GM18502 (cell line): ENCODE measurements around the gene ZNF75A.

Source experiments
- ATAC-seq: cut with Tn5 transposase; IDR thresholded peaks from one replicate; pipeline ENCODE4 v1.9.1; 2021; ENCODE audit warnings: mild to moderate bottlenecking; ENCODE audit not compliant: unreplicated experiment, poor library complexity

ZNF75A gene

DNA sequence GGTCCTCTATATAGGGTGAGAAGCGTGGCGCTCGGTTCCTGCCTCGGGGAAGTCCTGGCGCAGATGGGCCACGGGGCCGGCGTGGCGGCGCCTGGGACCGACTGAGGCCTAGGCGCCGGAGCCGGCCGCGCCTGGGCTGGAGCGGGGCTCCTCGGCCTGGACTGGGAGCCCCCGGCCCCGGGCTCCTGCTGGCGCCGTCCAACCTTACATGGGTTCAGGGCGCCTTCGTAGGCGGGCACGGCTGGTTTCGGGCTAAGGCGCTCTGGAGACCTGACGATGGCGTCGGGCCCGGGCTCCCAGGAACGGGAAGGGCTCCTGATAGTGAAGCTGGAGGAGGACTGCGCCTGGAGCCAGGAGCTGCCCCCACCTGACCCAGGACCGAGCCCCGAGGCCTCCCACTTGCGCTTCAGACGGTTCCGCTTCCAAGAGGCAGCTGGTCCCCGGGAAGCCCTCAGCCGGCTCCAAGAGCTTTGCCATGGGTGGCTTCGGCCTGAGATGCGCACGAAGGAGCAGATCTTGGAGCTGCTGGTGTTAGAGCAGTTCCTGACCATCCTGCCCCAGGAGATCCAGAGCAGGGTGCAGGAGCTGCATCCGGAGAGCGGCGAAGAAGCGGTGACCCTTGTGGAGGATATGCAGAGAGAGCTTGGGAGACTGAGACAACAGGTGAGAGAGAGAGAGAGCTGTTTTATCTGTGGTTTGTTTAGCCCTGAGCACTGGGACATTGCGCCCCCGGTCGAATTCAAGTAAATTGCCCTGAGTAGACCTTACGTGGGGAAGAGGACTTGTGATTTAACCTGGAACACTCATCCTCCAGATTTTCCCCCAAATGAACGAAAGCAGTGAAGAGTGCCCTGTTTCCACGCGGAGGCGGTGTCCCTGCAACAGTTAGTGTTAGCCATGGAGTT is 21.5 kb upstream of the ZNF75A start:
- ATAC-seq: no peak

DNA sequence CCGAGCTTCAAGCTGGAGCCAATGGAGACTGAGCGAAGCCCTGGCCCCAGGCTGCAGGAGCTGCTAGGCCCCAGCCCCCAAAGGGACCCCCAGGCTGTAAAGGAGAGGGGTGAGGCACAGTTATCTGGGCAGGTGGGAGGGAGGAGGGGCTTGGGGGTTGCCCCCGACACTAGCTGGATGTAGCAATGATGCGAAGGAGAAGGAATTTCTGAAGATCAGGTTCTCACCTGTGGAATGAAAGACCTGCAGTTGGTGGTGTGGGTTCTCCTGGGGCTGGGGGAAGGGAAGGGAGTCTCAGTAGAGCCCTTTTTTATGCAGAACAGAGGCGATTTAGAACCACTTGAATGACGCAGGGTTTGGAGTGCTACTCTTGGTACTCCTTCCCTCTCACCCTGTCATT is 20.2 kb upstream of the ZNF75A start:
- ATAC-seq: no peak

DNA sequence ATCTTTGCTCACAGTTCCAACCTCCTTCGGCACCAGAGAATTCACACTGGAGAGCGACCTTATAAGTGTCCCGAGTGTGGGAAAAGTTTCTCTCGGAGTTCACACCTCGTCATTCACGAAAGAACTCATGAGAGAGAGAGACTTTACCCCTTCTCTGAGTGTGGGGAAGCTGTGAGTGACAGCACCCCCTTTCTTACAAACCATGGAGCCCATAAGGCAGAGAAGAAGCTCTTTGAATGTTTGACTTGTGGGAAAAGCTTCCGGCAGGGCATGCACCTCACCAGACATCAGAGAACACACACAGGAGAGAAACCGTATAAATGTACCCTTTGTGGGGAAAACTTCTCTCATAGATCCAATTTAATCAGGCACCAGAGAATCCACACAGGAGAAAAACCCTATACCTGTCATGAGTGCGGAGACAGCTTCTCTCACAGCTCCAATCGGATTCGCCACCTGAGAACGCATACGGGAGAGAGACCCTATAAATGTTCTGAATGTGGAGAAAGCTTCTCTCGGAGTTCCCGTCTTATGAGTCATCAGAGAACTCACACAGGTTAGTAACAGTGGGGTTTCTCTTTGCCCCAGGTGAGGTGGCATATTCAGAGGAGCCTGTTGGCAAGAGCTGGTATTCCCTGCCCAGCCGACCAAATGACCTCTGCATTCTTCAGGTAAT is 15.2 kb upstream of the ZNF75A start:
- ATAC-seq: no peak

DNA sequence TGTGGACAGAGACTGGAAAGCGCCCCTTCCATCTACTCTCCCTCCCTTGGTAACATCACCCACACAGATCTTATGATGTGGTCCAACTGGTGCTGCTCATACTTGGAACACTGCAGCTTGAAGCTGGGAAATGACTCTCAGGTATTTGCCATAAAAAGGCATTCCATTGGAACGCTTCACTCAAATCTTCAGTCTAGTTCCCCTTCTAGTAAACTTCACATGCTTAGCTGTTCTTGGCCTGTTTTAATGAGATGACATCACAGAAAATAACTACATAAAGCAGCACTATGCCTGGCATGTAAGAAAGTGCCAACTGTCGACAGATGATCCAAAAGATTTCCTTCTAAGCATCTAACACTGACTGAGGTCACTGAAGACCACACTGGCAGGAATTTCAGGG is 12.7 kb upstream of the ZNF75A start:
- no peak for ATAC-seq

DNA sequence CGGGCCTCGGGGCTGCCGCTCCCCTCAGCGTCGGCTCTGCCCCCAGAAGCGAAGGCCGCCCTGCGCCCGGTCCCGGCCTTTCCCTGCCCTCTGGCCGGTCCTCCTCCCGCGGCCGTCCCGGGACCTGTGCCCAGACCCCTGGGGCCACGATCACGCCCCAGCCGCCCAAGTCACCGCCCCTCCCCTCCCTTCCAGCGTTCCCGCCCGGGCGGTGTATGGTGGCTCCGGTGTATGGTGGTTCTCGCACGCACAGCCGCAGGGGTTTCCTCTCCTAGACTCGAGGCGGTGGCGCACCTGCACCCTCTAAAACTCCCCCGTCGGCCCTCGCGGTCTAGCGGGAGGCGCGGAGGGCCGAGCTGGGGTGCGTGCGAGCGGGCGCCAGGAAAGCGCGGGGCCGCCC is 10.1 kb upstream of the ZNF75A start:
- no peak for ATAC-seq

DNA sequence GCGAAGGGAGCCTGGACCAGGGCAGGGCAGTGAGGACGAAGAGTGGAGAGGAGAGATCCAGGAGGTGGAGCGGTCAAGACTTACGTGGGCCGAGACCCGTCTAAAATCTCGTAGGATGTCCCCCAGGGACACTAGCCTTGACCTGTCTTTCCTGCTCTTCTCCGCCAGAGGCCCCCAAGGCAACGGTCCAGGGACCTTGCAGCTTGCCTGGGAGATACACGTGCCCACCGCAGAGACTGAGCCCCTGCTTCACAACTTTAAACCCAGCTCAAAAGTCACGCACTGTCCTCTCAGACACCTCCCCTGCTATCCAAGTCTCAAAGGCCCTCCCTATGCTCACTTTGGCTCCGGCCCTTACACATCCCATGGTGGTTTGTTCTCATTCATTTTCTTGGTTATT is 9.5 kb upstream of the ZNF75A start:
- no peak for ATAC-seq

DNA sequence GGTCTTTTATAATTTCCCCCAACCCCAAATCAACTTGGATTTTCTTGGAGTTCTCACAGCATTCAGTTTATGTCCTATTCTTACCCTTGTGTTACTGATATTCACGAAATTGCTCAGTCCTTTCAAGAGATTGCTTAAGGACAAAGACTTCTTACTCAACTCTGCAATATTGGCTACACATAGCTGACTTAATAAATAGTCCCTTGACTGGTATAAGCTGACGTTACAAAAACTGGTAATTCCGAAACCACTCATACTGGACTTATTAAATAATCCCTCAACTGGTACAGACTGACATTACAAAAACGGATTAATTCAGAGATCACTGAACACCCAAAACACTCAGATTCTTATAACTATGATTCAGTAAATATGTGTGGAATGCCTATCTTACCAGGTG is 927 bp upstream of the ZNF75A start:
- no peak for ATAC-seq

DNA sequence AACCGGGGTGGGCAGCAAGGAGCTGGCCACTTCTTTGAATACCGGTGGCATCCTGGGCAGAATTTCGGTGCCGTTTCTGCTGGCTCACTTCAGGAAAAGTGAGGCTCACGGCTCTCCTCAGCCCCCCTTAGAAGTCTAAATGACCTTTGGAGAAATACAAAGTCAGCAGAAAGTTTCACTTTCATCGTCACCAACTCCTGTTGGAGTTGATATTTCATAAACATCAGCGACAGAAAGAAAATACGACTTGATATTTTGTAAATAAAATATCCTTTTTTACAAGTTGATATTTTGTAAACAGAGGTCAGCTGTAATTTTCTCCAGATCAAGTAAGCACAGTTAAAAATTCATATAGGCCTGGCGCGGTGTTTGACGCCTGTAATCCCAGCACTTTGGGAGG is 781 bp downstream of the ZNF75A start:
- no peak for ATAC-seq

DNA sequence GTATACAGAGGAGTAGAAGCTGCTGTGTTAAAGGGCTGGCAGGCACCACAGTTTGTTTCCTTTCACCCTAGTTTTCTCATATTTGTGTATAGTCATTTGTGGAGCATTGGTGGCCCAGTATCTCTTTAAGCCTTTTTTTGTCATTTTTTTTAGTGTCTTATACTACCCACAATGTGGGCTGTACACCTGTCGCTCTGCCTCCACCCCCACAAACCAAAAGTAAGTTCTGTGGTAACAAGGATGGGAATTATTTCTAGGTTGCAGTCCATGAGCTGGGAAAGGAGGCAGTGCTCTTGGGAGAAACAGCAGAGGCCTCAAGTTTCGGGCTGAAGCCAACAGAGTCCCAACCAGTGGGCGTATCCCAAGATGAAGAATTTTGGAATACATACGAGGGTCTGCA is 6.2 kb downstream of the ZNF75A start:
- ATAC-seq: no peak

DNA sequence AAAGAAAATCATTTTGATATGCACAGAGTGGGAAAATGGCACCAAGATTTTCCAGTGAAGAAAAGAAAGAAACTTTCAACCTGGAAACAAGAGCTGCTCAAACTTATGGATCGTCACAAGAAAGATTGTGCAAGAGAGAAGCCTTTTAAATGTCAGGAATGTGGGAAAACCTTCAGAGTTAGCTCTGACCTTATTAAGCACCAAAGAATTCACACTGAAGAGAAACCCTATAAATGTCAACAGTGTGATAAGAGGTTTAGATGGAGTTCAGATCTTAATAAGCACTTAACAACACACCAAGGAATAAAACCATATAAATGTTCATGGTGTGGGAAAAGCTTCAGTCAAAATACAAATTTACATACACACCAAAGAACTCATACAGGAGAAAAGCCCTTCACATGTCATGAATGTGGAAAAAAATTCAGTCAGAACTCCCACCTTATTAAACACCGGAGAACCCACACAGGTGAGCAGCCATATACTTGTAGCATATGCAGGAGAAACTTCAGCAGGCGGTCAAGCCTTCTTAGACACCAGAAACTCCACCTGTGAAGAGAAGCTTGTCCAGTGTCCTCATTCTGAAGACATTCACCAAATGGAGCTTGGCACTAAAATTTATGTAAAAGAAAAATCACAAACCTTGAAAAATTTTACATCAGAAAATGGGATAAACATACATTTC is 12.2 kb downstream of the ZNF75A start:
- no peak for ATAC-seq

DNA sequence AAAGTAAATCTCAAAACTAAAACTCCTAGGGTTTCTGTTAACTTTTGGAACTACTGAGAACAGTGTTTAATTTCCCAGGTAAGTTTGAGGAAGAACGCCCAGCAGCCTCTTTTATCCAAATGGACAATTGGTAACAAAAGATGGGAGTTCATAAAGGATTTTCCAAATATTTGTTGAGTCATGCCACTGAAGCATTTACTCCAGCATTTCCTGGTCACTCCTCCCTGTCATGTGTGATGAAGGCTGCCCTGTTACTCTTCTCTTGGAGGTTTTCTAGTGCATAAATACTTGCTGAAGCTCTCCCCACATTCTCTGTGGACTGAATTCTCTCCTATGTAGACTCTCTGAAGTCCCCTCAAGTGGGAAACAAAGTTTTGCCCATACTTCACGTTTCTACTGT is 16.5 kb downstream of the ZNF75A start:
- ATAC-seq: no peak

DNA sequence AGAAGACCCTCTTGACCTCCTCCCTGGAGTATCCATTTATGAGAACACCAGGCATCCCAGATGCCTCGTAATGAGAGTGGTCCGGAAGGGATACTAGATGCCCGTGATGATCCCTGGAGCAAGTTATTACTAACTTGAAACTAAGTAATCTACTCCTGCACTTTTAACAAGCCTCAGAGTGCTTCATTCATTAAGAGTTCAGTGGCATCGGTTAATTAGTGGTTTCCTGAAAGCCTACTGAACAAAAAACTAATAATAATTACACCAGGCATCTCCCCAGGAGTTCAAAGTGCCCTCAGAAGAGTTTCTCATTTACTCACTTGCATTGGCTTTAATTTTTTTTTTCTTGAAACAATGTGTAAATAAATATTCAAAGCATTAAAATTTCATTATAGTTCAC is 22.2 kb downstream of the ZNF75A start:
- ATAC-seq: no peak

DNA sequence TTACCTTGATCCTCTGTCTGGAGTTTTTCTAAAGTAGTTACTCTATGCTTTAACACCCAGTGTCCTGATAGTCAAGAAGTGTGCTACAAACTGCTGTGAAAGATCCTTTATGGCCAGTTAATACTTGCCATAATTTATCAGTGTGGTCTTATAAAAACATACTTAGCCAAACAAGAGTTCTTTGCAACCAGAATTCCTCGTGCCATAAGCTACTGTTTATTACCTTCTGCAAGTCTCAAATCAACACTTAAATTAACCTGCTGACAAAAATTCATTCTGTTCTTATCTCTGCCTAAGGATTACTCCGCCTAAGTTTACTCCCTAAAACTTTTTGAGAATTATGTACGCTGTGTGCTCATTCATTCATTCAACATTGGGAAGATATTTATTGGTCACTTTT is 22.8 kb downstream of the ZNF75A start:
- no peak for ATAC-seq

DNA sequence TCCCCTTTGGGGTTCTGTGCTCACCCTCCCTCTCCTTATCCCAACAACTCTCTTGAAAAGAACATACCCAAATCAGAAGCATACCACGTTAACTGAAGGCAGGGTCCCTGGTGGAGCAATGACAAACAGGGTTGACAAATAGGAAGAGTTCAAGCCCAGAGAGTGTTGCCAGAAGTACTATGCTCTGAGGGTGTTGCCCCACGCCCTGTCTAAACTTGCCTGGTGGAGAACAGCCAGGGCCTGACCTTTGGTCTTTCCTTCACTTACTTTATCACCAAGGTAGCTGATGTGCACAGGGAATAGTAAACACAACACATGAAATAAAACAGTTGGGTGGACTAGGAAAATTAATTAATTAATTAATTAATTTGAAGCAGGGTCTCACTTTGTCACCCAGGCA is 23.3 kb downstream of the ZNF75A start:
- ATAC-seq: no peak

DNA sequence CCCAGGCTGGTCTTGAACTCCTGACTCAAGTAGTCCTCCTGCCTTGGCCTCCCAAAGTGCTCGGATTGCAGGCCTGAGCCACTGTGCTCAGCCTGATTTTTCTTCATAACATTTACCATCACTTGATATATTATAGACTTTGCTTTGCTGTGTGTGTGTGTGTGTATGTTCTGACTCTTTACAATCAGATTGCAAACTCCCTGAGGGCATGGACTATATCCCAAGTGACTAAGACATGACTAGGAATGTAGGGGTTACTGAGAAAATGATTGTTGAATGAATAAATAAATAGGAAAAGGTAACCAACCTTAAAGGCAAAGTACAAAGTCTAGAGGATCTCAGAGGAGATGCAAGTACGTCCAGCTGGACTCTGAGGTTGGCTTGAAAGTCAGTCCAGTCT is 40.7 kb downstream of the ZNF75A start:
- ATAC-seq: no peak

DNA sequence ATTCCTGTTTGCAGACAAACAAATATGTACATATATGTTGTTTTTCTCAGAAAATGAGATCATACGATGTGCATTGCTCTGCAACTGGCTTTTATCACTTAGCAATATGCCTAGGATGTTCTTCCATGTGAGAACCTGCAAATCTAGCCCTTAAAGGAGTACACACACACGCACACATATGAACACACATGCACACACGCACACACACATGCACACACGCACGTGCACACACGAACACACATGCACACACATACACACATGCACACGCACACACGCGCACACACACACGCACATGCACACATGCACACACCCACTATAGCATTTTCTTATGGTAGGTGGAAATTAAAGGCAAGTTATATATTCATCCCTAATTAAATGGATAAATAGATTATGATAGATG is 42.3 kb downstream of the ZNF75A start:
- no peak for ATAC-seq

DNA sequence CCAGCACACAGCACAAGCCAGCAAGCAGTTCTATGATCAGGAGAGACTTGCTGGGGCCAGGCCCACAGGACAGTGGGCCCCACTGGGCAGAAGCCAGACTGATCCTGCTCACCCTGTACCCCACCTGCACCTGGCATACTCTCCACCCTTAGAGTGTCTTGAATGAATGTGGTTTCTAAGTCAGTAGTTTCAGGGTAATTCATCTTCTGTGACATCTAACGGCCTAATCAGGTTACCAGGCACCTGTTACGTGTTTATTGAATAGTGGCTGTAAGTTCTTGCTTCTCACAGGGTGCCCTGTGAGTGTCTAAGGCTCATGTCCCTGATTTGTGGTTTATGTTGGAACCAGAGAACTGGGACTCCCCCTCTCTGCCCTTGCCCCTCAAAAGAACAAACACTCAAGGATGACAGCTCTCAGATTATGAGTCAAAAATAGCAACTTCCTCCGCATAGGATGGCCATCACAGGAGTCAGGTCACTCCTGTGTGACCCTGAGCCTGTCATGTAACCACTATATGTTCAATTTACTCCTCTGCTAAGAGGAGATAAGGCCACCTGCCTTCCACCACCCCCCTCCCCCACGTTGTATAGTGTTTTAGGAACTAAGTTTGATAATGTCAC is 43.4 kb downstream of the ZNF75A start:
- no peak for ATAC-seq

DNA sequence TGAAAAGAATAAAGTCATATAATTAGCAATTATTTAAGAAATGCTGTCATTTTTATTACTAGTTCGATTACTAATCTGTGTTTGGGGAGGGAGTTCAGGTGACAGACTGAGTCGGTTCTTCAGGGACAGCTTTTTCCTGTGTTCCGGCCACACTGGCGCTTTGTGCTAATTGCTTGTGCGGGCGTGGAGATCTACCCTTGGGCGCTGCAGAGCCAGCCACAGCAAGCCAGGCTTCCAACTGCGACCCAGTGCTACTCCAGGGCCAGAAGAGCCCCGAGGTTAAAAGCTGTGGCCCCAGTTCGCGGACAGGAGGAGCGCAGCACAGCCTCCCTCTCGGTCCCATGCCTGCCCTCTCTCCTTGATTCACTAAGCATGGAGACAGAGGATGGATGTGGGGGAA is 43.9 kb downstream of the ZNF75A start:
- no peak for ATAC-seq

DNA sequence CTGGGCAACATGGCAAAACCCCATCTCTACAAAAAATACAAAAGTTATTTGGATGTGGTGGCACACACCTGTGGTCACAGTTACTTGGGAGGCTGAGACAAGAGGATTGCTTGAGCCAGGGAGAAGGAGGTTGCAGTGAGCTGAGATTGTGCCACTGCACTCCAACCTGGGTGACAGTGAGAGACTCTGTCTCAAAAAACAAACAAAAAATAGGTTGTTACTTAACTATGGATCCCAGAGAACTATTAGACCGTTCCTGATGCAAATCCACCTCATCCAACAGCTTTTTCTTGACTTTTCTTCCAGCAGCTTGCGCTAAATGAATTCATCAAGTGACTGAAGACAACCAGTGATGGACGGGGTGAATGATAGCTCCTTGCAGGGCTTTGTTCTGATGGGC is 50.3 kb downstream of the ZNF75A start, which contains the start of gene OR2C1:
Gene OR2C1 (plus strand): TSS at position 301 of the 400 bp plus-strand sequence. CDS start 52 bp downstream, at position 353.
- ATAC-seq: no peak

DNA sequence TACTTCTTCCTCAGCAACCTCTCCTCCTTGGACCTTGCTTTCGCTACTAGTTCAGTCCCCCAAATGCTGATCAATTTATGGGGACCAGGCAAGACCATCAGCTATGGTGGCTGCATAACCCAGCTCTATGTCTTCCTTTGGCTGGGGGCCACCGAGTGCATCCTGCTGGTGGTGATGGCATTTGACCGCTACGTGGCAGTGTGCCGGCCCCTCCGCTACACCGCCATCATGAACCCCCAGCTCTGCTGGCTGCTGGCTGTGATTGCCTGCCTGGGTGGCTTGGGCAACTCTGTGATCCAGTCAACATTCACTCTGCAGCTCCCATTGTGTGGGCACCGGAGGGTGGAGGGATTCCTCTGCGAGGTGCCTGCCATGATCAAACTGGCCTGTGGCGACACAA is 50.8 kb downstream of the ZNF75A start:
- no peak for ATAC-seq

DNA sequence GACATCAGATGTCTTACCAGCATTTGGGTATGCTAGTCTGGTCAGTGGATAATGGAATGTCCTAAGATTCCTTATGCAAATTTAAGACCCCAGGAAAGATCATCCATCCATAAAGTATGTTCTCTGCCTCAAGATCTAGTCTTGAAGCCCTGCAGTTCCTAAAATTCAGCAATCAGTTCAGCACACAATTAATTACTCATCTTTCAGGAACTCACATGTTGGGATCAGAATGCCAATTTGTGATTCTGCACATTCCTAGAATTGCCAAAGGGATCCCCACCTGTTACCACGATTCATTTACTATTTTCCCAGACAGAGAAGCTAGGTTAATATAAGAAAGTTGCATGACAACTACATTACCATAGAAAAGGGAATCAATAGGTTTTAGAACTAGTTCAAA is 53.6 kb downstream of the ZNF75A start:
- ATAC-seq: no peak
